Right atrium auricular region (tissue), 2 donors: ENCODE data around the gene ATP6V0A4. TPM values are rescaled to one million over a fixed set of nuclear protein-coding genes. Genes with fewer than 3 reads are reported as not detected.
A peak's percentile ranks its signal among the peaks of the same experiment; 100 is the strongest.

ENCODE experiments used
- DNase-seq: peaks from one replicate; pipeline ENCODE4 v3.0.0-alpha.2; 2019; ENCODE audit warnings: low spot score
- H3K27ac ChIP-seq, 2 donors: fragments of 200-600 bp; sonication (generic); 1 replicate in 1 of 2; 2 replicates in 1 of 2; pipeline ENCODE4 v1.5.1; 2016 to 2019
- H3K27me3 ChIP-seq, 2 donors: fragments of 200-600 bp; sonication (generic); one replicate each; pipeline versions ENCODE4 v1.5.1 to v1.6.0; 2017 to 2019
- H3K36me3 ChIP-seq: fragments of 200-600 bp; sonication (generic); one replicate; pipeline ENCODE4 v1.5.1; 2016
- H3K4me1 ChIP-seq, 2 donors: fragments of 200-600 bp; sonication (generic); one replicate each; pipeline versions ENCODE4 v1.5.1 to v1.6.0; 2017 to 2019
- H3K4me3 ChIP-seq, 2 donors: fragments of 200-600 bp; sonication (generic); 1 replicate in 1 of 2; 2 replicates in 1 of 2; pipeline ENCODE4 v1.5.1; 2017 to 2019; ENCODE audit warnings: mild to moderate bottlenecking in 1 of 2, moderate library complexity in 1 of 2
- H3K9me3 ChIP-seq, 2 donors: fragments of 200-600 bp; sonication (generic); one replicate each; pipeline ENCODE4 v1.5.1; 2019
- total RNA-seq, 2 donors: library from RNA; depleted of rRNA; stranded (reverse); fragments of >200 nt; gene quantifications; one replicate each; pipeline ENCODE4 v1.1.0, GENCODE V29; 2016
- TF ChIP-seq, protein P1 (sequence below), 2 donors: fragments of 200-600 bp; sonication (generic); IDR thresholded peaks; one replicate each; pipeline ENCODE4 v1.5.1; 2019; ENCODE audit warnings: antibody characterized with exemption in 2 of 2

ATP6V0A4 gene
- total RNA-seq, 2 donors from 2014 or later = not detected

DNA sequence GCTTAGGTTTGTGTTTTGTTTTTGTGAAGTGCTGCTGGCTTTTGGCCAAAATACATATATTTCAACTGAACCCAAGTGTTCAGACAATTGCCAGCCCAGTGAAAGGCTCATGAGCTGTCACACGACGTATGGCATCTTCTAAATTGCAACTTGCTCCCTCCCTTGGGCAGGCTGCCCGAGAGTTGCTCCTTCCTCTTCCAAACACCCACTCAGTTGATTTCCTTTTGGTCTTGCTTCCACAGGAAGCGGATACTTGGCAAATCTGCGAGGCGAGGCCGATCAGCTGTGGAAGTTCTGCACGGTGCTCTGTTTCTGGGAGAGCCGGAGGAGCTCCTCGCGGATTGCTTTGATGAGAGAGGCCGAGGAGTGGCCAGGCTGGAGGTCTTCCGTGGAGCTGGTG lies 39.6 kb upstream of the ATP6V0A4 start:
- H3K9me3 ChIP-seq = no peaks in the 10 kb centered on the region
- H3K4me1 ChIP-seq = peaks cover 0 to 5% of the 10 kb centered on the region in 2 donors
- H3K27ac ChIP-seq = no peak overlapping the region
- H3K27me3 ChIP-seq = no peaks in the 10 kb centered on the region
- DNase-seq = no peak
- H3K4me3 ChIP-seq = peak overlapping the region in 1 of 2 donors; percentile 15
- H3K36me3 ChIP-seq = no peaks in the 10 kb centered on the region
- TF ChIP-seq, protein P1, sequence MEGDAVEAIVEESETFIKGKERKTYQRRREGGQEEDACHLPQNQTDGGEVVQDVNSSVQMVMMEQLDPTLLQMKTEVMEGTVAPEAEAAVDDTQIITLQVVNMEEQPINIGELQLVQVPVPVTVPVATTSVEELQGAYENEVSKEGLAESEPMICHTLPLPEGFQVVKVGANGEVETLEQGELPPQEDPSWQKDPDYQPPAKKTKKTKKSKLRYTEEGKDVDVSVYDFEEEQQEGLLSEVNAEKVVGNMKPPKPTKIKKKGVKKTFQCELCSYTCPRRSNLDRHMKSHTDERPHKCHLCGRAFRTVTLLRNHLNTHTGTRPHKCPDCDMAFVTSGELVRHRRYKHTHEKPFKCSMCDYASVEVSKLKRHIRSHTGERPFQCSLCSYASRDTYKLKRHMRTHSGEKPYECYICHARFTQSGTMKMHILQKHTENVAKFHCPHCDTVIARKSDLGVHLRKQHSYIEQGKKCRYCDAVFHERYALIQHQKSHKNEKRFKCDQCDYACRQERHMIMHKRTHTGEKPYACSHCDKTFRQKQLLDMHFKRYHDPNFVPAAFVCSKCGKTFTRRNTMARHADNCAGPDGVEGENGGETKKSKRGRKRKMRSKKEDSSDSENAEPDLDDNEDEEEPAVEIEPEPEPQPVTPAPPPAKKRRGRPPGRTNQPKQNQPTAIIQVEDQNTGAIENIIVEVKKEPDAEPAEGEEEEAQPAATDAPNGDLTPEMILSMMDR (IDR thresholded peaks at IDR 0.05) = no peak

DNA sequence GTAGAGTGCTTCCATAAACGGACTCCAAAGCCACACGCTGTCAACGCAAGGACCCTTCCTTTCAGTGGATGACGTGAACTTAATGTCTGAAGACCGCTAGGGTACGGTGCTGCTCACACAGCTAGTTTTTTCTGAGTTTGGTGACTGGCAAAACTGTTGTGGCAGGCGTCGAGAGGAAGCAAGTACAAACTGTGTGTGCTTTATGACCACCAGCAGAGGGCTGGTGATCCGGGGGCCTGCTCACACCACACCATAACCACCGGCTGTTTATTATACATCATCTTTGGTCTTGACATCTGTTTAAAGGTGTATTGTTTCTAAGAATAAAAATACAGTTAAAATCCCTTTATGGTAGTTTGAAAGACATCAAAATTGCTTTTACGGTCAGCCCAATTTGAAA lies 37.1 kb upstream of the ATP6V0A4 start:
- TF ChIP-seq, protein P1 (IDR thresholded peaks at IDR 0.05) = no peak
- H3K4me1 ChIP-seq = peaks cover 0 to 5% of the 10 kb centered on the region in 2 donors
- H3K27ac ChIP-seq = no peak overlapping the region
- no peak overlapping the region for H3K4me3 ChIP-seq
- no peaks in the 10 kb centered on the region for H3K27me3 ChIP-seq
- DNase-seq = no peak
- no peaks in the 10 kb centered on the region for H3K9me3 ChIP-seq
- no peaks in the 10 kb centered on the region for H3K36me3 ChIP-seq

DNA sequence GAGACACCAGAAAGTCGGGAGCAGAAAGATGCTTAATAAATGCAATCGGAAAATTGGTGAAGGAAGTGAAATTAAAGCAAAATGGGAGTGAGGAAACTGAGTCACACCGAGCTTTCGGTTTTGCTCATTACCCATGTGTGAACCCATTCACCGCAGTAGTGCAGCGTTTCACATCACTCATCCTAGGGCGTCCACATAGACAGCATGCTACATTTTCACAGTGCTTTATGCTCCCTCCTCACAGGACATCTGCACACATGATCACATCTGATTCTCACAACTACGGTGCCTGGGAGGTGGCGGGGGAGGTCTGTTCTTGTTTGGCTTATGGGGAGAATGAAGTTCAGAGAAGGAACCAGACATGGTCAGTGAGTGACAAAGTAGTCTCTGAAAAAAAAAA lies 36.6 kb upstream of the ATP6V0A4 start:
- Histone ChIP-seq H3K27me3 (no peaks in the 10 kb centered on the region), H3K27ac (no peak overlapping the region), H3K4me3 (no peak overlapping the region), H3K36me3 (no peaks in the 10 kb centered on the region), H3K4me1 (peaks cover 0 to 5% of the 10 kb centered on the region in 2 donors), H3K9me3 (no peaks in the 10 kb centered on the region)
- no peak for DNase-seq
- TF ChIP-seq, protein P1 (IDR thresholded peaks at IDR 0.05) = no peak

DNA sequence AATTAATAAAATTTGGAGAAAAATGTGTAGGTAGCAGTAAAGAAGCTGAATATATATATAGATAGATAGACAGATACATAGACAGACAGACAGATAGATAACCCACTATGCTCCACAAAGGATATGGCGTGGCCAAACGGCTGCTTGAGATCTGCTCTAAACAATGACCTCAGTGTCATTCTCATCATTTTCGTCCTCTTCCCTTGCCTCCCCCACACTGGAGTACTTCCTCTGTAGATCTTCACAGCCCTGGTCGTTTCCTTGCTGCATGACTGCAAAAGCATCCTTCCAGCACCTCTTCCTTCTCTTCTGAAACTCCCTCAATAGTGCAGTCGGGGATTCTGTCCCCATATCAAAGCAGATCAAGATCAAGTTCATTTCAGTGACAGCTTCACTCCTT lies 35.6 kb upstream of the ATP6V0A4 start:
- no peak overlapping the region for H3K27ac ChIP-seq
- peaks cover 0 to 5% of the 10 kb centered on the region in 2 donors for H3K4me1 ChIP-seq
- H3K9me3 ChIP-seq = no peaks in the 10 kb centered on the region
- TF ChIP-seq, protein P1 (IDR thresholded peaks at IDR 0.05) = no peak
- H3K27me3 ChIP-seq = no peaks in the 10 kb centered on the region
- no peaks in the 10 kb centered on the region for H3K36me3 ChIP-seq
- DNase-seq = no peak
- H3K4me3 ChIP-seq = no peak overlapping the region

DNA sequence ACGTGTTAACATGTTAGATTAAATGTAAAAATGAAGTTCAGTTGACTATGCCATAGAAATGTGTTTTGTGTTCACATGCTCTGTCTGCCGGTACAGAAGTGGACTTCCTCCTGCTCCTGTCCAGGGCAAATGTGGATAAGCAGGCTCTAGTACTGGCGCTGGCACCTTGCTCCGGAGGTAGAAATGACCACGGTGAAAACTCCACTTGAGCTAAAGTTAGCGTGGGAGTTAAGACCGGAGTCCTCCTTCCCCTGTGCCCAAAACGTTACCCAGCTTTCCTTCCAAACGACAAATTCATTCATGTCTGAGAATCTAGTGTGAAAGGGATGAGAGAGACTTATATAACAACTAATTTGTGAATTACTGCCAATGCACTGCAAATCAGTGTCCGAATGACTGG lies 35.0 kb upstream of the ATP6V0A4 start:
- Histone ChIP-seq H3K27ac (no peak overlapping the region), H3K4me3 (no peak overlapping the region), H3K27me3 (no peaks in the 10 kb centered on the region), H3K36me3 (no peaks in the 10 kb centered on the region), H3K9me3 (no peaks in the 10 kb centered on the region), H3K4me1 (peaks cover 0 to 2% of the 10 kb centered on the region in 2 donors)
- no peak for DNase-seq
- TF ChIP-seq, protein P1 (IDR thresholded peaks at IDR 0.05) = no peak

DNA sequence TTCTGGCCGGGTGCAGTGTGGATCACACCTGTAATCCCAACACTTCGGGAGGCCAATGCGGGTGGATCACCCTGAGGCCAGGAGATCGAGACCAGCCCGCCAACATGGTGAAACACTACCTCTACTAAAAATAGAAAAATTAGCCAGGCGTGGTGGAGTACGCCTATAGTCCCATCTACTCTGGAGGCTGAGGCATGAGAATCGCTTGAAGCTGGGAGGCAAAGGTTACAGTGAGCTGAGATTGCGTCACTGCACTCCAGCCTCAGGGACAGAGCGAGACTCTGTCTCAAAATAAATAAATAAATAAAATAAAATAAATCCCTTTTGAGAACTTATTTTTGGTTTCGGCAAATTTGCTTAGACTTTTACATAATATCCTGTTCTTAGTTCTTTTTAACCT lies 31.3 kb upstream of the ATP6V0A4 start:
- TF ChIP-seq, protein P1 (IDR thresholded peaks at IDR 0.05) = no peak
- H3K27ac ChIP-seq = no peak overlapping the region
- no peak overlapping the region for H3K4me3 ChIP-seq
- DNase-seq = no peak
- H3K27me3 ChIP-seq = no peaks in the 10 kb centered on the region
- no peaks in the 10 kb centered on the region for H3K4me1 ChIP-seq
- H3K36me3 ChIP-seq = no peaks in the 10 kb centered on the region
- H3K9me3 ChIP-seq = no peaks in the 10 kb centered on the region
